ENCODE measurements around the gene SLIT3.
A peak's percentile ranks its signal among the peaks of the same experiment; 100 is the strongest.

SLIT3 gene

DNA sequence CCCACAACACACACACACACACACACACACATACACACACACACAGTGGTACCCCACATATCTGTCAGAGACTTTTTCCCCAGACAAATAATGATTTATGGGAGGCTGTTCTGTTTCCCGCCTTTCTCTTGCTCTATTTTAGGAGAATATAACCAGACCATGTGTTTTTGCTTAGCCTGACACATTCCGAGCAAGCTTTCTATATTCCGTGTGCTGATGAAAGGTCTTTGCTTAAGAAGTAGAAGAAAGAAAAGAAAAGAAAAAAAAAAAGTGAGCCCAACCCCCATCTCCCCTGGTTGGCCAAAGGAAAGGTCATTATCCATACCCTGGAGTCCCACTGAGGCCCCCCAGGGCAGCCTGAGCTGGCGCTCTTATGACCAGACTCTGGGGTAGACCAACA lies 338.6 kb downstream of the SLIT3 start:
- no peak for DNase-seq (ENCODE audit: low read depth in 2 of 2)

DNA sequence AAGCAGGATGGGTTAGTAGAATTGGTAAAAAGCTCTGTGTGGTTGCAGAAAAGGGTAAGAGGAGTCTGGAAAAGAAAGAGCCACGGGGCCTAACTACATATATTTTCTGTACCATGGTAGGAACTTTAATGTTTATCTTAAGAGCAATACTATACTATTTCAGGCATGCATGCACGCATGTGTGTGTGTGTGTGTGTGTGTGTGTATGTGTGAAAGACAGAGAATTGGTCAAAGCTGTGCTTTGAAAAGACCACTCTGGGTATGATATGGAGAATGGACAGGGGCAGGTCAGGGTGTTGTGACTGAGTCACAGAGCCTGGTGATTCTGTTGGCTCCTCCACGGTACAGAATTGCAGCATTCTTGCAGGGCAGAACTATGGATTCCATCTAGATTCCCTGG lies 339.3 kb downstream of the SLIT3 start:
- no peak for DNase-seq (ENCODE audit: low read depth in 2 of 2)

DNA sequence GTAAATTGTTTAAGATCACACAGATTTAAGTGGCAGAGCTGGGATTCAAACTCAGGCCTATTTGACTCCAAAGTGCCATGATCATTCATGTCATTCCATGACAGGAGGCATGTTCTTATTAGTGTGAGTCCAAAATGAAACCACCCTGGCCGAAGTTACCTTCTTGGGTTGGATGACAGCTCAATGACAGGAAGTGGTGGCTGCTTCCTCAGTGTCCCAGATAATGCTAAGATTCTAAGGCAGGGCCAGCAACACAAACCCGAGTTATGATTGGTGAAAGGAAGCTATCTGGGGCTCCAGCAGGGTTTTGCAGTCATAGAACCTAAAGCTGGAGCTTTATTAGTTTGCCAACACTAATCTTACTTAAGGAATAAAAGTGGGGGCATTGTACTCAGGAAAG lies 340.4 kb downstream of the SLIT3 start:
- DNase-seq (ENCODE audit: low read depth in 2 of 2) = no peak

DNA sequence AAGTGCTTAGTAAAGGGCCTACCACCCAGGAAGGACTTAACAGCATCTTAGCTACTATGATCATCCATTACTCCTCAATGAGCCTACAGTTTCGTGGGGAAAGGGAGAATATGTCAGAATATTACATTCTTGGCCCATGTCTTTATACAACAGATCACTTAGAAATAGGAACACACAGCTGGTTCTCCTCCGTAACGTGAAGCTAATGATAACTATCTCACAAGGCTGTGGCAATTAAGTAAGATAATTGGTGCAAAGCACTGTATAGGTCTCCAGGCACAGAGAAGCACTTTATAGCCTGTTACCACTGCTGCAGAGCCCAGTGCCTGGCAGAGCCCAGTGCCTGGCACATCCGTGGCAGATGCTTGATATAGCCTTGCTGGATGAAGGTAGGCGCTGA lies 347.6 kb downstream of the SLIT3 start:
- no peak for DNase-seq (ENCODE audit: low read depth in 2 of 2)

DNA sequence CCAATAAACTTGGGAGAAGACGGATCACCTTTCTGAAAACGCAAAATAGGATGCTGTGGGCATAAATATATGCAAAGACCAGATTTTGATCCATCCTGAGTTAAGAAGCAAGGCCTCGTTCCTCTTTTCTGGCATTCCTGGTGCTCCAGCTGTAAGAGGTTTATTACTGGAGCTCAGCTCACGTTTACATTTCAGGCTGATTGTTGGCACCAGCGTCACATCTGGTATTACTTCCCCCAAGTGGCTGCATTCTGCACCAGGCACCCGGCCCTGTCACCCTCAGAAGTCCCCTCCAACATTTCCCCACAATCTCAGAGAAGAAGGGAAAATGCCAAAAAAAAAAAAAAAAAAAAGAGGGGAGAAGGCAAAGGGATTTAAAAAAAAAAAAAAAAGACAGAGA lies 348.7 kb downstream of the SLIT3 start:
- DNase-seq (ENCODE audit: low read depth in 2 of 2) = no peak

DNA sequence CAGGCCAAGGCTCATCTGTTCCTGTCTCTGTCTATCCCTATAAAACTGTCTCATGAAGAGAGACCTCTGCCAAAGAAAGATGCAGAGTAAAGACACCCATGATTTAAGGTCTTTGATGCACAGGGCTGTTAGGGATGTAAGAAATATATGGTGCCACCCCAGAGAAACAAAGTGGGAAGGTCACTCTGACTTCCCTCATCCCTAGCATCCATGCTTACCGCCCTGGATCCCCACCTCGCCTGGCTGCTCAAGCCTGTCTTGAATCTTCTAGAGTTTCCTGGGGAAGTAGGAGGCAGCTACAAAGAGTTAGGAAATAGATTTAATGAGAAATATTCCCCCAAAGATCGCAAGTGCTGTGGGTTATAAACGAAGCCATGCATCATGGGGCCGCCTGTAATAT lies 349.2 kb downstream of the SLIT3 start:
- no peak for DNase-seq (ENCODE audit: low read depth in 2 of 2)

DNA sequence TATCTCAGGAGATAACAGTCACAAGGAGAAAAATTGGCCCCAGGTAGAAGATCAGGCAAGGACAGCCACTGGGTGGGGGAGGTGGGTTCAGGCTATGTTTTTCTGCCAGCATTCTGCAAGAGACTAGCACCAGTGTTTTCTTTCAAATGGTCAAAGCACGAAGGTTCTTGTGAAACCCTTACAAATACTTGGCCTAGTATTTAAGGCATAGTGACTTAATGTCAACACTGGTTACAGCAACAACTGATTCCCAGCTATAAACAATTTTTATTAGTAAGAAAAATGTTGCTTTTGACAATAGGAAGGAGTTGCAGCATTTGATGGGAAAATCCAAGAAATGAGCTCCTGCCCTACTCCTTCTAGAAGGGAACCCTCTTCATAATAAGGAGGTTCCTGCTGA lies 349.6 kb downstream of the SLIT3 start:
- DNase-seq (ENCODE audit: low read depth in 2 of 2) = no peak

DNA sequence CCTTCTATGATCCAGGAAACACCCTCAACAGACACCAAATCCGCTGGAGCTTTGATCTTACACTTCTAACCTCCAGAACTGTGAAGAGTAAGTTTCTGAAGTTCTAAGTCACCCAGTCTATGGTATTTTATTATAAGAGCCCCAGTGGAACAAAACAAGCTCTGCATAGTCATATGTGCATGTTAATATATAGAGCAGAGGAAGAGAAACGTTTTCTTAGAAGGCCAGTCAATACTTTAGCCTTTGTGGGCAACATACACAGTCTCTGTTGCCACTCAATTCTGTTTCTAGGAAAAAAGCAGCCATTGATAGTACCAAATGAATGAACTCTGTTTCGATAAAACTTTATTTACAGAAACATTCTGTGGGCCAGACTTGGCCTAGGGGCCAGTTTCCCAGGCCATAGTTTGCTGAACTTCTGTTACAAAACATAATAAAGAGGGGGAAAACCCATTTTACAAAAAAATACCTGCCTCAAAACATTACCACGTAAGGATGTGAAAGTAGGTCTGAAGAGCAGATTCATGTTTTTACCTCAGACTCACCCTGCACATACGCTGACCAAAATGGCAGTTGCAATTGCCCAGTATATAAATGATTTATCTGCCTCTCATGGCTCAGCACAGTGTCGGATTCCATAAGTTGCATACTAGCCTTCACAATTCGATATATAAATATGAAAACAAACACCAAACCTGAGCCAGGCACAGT lies 350.5 kb downstream of the SLIT3 start:
- no peak for DNase-seq (ENCODE audit: low read depth in 2 of 2)

DNA sequence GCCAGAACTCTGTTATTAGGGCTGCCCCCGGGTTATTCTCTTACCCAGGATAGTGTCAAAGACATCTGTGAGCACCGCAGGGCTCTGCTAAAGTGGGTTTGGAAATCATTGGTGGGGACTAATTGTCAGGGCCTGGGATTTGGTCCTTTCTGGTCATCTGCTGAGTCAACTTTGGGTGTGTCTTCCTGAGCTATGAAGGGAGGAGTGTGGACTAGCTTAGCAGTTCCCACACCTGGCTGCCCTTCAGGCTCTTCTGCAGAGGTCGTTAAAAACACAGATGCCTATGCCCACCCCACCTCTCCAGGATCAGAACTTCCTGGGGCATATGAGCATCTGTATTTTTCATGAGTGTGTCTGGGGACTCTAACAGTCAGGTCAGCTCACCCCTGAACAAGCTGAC lies 352.2 kb downstream of the SLIT3 start:
- no peak for DNase-seq (ENCODE audit: low read depth in 2 of 2)

DNA sequence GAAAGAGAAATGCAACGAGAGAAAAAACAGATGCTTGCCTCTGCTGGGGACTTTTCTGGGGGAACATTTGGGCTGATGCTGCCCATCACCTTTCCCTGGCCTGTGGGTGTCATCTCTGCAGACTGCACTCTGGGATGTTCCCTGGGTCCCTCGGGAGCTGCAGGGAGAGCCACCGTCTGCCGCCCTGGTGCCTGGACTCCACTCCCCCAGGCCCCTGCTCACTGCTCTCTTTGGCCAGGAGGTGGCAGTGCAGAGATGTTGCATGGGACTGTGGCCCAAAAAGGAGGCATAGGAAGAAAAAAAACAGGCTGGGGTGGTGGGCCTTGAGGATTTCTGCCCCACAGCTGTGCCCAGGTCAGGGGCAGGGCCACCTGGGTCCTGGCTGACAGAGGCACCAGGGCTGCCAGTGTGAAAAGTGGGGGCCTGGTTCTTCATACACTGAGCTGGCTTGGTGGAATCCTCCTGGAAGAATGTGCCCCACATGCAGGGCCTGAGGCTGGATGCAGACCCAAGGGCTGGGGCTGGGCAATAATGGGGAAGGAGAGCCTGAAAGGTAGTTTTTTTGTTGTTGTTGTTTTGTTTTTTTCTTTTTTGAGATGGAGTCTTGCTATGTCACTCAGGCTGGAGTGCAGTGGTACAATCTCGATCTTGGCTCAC lies 353.6 kb downstream of the SLIT3 start:
- peak in 1 of 2 experiments; percentile 38 for DNase-seq (ENCODE audit: low read depth in 2 of 2)

DNA sequence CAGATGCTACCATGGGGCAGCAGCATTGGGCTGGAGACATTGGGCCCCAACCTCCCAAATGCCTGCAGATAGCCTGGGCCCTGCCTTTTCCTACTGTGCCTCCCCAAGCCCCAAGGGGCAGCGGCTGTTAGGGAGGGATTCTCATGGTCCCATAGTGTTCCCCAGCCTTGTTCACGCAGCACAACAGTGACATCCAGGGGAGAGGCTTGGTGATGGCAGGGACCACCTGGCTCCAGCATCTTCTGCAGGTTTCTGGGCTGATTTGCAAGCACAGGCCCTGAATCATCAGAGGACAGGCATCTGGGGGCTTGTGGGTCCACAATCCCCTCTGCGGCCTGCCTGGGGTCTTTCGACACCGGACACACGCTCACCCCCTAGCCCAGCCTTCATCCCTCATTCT lies 354.6 kb downstream of the SLIT3 start:
- peak in 1 of 2 experiments; percentile 4 for DNase-seq (ENCODE audit: low read depth in 2 of 2)

DNA sequence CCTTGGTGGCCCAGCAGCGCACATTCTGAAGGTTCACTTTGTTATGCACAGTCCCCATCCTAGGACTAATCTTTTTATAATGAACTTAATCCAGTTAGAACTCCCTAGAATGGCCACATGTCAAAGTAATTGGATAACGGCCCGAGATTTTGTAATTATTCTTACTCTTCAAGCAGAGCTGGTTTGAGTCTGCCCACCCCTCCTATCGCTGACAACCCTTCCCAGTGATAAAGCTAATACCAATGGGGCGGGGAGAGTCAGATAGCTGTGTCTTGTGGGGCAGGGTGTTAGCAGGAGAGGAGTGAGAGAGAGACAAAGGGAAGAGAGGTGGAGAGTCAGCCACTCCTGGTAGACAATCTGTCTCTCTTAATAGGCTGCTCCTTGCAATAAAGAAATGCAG lies 356.9 kb downstream of the SLIT3 start:
- no peak for DNase-seq (ENCODE audit: low read depth in 2 of 2)

DNA sequence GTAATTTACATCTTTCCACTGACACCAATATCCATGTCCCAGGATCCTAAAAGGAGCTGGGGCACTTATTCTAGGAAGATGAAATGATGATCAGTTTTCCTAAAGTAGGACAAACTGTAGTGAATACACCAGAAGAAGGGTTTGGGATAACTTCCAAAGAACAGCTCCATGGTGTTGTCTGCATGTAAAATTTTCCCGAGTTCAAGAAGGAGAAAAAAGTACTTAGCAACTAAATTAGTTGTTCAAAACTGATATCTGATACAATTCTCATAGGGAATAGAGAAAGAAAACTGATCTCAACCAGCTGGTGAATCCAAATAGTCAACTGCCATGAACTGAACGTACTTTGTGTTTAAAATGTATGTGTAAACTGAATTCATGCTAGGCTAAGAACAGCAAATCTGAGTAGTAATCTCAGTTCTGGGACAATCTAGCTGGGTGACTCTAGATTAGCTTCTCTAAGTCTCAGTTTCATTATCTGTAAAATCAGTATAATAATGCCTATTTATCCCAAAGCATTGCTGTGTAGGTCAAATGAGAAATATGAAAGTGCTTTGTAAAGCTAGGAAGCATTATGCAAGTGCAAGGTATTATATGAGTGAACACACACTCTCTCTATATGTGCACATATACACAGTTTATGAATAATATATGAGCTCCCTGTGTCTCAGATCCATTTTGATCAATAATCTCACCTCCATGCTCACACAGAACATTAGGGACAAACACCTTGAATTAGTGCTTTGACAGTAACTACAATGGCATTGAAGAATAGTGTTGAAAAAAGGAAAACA lies 357.7 kb downstream of the SLIT3 start:
- DNase-seq (ENCODE audit: low read depth in 2 of 2) = no peak

DNA sequence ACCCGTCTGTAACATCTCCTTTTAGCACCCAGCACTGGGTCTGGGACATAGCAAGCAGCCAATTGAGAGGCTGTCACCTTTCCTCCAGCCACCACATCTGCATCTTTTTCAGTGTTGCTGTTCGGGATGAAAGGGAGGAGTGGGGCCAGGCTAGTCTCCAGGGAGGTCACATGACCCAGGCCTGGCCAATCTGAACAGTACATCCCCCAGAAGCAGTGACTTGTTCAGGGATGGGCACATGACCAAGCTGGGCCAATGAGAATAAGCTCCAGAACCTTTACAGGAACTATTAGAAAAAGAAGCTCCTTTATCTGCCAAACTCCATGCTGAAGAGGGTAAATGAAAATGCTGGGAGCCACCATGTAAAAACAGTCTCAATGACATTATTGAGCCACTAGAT lies 359.0 kb downstream of the SLIT3 start:
- no peak for DNase-seq (ENCODE audit: low read depth in 2 of 2)

DNA sequence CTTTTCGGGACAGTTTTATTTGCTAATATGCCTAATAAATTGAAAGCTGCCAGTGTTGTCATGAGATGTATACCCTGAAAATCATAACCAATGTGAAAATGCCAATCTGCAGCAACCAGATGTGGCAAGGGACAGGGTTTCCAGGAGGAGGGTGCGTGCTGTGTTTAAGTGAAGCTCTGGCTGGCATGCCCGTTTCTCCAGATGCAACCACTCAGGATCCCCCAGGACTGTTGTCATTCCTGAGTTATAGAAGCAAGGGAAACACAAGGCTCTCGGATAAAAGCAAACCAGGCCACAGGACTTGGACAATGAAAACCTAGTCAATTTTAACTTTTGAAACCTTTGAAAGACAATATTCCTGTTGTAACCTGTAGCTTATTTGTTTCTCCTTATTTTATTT lies 360.2 kb downstream of the SLIT3 start:
- no peak for DNase-seq (ENCODE audit: low read depth in 2 of 2)

DNA sequence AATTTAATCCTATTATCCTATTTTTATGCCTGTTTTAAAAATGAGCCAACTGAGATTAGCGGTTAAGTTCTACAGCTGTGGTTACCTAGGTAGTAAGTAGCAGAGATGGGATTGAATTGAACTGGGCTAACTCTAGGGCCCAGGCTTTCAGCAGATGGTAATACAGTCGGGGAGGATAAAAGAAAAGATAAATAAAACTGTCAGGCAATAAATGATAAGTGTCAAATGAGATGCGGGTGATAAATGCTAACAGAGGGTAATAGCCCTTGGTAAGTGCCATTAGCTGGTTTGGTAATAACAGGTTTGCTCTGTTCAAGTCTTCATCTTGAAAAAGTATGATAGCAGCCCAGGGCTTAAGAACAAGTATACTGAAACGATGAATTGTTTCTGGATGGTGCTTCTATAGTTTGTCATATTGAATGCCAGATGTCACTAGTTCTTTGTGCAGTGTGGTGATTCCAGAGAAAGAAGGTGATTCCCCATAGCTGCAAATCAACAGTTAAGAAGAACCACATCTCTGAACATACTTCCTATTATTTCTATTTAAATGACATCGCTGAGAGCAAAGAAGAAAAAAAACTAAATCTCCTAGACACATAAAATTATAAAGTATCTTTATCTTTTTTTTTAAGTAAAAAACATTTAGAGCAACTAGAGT lies 360.9 kb downstream of the SLIT3 start:
- no peak for DNase-seq (ENCODE audit: low read depth in 2 of 2)

DNA sequence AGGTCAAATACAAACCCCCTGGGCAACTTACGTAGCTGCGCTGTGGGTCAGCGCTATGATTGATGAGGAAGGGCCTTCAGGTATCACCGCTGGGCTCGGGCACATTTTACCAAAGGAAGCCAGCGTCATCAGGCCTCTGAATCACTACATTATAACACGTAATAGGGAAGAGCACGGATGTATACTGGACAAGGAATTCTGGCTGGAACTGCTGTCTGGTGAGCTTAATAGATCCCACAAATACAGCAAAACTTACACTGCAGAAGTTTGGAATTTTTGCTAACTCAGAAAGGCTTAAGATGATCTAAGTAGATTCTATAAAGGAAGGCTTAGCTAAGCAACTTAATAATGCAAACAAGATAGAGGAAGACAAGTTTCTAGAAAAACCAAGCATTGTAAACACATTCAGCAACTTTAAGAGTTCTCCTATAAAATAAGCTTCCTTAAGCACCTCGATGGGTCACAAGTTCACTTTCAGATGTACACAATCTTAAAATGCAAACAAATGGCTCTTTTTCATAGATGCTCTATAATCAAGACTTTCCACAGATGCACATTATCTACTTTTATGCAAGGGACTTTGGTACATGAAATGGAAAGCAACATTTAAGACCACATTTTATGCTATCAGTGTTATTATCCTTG lies 361.7 kb downstream of the SLIT3 start:
- DNase-seq (ENCODE audit: low read depth in 2 of 2) = no peak

DNA sequence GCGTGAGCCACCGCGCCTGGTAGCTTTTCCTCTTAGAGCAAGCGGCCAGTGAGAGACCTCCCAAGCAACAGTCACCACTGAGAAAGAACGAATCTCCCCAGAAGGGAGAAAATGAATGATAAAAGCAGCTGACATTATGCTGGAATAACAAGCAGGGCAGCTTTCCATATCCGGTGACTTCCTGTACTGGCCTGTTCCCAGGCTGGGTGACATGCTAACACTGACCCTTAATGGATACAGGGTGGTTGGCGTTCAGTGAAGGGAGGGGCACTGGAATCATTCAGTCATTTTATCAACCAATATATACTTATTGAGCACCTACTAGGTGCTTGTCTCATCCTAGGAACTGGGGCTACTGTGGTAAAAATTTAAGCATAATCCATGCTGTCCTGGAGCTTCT lies 364.4 kb downstream of the SLIT3 start:
- DNase-seq (ENCODE audit: low read depth in 2 of 2) = no peak

DNA sequence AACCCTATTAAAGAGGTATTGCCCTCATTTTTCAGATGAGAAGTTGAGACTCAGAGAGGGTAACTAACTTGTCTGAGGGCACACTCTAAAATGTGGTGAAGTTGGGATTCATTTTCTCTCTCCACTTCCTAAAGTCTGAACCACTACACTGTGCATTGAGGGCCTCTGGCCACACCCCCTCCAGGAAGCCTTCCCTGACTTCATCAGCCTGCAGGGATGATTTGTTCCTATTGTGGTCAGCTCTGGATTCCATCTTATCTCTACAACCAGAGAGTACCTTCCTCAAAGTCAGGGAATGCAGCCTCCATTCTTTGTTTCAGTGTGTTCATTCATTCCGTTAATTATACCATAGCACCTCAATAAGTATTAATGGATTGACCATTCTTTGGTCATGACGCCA lies 365.8 kb downstream of the SLIT3 start:
- DNase-seq (ENCODE audit: low read depth in 2 of 2) = no peak

DNA sequence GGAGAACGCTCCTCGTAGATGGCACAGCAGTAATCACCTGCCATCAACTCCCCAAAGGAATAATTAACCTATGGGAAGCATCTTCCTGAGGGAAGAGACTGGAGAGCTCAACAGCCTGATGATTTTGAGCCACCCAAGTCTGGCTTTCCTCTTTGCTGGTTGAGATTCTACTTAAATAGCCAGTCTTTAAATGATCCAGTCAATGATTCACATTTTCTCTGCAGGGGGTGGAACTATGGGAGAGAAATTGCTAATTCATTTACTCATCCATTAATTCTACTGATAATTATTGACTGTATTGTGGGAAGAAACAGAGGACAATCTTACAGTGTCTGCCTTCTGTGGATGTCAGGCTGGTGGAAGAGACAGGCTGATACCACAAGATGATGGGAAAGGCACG lies 366.8 kb downstream of the SLIT3 start:
- no peak for DNase-seq (ENCODE audit: low read depth in 2 of 2)

DNA sequence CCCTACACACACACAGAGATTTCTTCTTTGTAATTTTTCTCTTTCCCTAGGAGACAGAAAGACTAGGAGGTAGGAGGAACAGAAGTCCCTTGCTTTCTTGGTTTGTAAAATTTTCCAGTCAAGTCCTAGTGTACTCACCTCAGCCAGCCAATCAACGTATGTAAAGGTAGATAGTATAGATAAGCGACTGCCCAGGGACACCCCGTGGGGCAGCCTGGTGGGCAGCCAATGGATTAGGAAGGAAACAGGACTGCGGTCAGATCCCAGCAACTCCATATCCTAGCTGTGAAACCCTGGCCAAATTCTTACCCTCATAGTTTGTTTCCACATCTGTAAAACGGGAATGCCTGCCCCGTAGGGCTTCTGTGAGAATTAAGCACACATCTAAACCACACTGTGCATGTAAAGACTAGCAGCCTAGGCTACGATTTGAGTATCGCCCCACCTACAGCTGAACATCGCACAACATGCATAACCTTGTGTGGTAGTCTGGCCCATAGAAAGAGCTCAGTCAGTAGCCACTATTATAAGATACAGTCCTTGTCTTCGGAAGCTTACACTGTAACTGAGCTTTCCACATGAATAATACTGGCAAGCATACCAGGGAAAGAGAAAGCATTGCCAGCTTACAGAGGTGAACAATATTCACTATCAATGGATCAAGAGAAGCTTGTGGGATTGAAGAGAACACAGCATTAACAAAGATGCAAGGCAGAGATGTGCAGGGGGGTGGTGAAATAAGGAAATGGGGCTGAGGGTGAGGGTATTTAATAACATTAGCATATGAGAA lies 368.3 kb downstream of the SLIT3 start:
- no peak for DNase-seq (ENCODE audit: low read depth in 2 of 2)

Measured in stimulated activated CD4-positive, alpha-beta T cell treated with anti-CD3 and anti-CD28 coated beads, Interleukin-12 subunit alpha, Interleukin-12 subunit beta, amount 100 ng/mL, for 24 hours (primary cell).